ENCODE results near the gene PRKAB1. TPM values are rescaled to one million over a fixed set of nuclear protein-coding genes. Genes with fewer than 3 reads are reported as not detected.

The PRKAB1 gene
- total and polyA plus RNA-seq, 9 of the 15 experiments (the other 6 are each of a cell fraction or from before 2014, with no cell fraction given) = 32.6 to 94.2 (median 63.8) TPM

- TF ChIP-seq USF2 (CRISPR knock-in tag; IDR thresholded peaks at IDR 0.05) = no peak
Measured at GRCh38 chr12:119660076-119660475, 7.9 kb upstream of the PRKAB1 start (continued).

GRCh38 chr12:119661882-119662281 is 6.1 kb upstream of the PRKAB1 start:
- Histone ChIP-seq H4K20me1 (replicated peaks; ENCODE audit: control insufficient read depth, insufficient read depth, low read length) (no peaks in the 10 kb centered on the region), H3K36me3 (ENCODE audit: control insufficient read depth, insufficient read depth, low read length) (no peaks in the 10 kb centered on the region), H3K9ac (ENCODE audit: insufficient read depth in 1 of 2, low read depth in 2 of 2, low read length in 2 of 2) (no peak overlapping the region), H3K9me1 (ENCODE audit: control insufficient read depth, insufficient read depth, low read length) (no peaks in the 10 kb centered on the region), H2AFZ (ENCODE audit: low read depth, low read length) (0 out of 2 replicates have a peak overlapping the region, but pooled peaks have one; percentile 44), H3K4me2 (ENCODE audit: insufficient read depth, low read length) (no peak overlapping the region; the same call in 1 of the 2 replicates), H3K9me3 (replicated peaks; ENCODE audit: control insufficient read depth, insufficient read depth, low read depth, low read length) (no peaks in the 10 kb centered on the region), H3K27me3 (ENCODE audit: control insufficient read depth in 2 of 2, insufficient read depth in 2 of 2, low read length in 2 of 2) (no peaks in the 10 kb centered on the region), H3K27ac (ENCODE audit: extremely low read depth, low read depth, low read length) (no peak overlapping the region), H3K4me3 (no peak overlapping the region), H3K79me2 (ENCODE audit: control insufficient read depth, insufficient read depth, low read length) (no peaks in the 10 kb centered on the region), H3K4me1 (replicated peaks in 1 of 2; ENCODE audit: control insufficient read depth in 2 of 2, insufficient read depth in 2 of 2, low read length in 2 of 2) (peaks cover 10 to 50% of the 10 kb centered on the region in 2 experiments; a peak in 4 of 5 replicates)
- DNase-seq (ENCODE audit: extremely low read depth in 1 of 4, low spot score in 3 of 4) = peak in 1 of 4 experiments; percentile 34
- WGBS (ENCODE audit: insufficient coverage, low coverage, missing lambda C conversion rate) = 13% methylated on average over 4 of the region's 4 CpGs
- no peak for ATAC-seq
- in situ Hi-C loops (cut with MboI) (no loop called here), intact Hi-C loops (cut with micrococcal nuclease) (loop anchor here (10.0 kb wide), 1 partner anchor 243 kb away; no protein-coding TSS in a partner anchor)
- POLR2A ChIA-PET = interaction anchor here (0.9 to 1.1 kb wide), 2 partner anchors 10 to 19 kb away, joined by 3 to 5 read pairs; no protein-coding TSS in a partner anchor
- CTCF ChIA-PET (ENCODE audit: low intra/inter-chr PET ratio) = no interaction called here
- FAIRE-seq = no peak
- BruUV-seq (replicated peaks) = no TSS peak
- TF ChIP-seq TAL1 (IDR thresholded peaks at IDR 0.05) (peak; percentile 95), SMAD1 (IDR thresholded peaks at IDR 0.05; ENCODE audit: low read depth, low read length, partially characterized antibody) (no peak), BMI1 (IDR thresholded peaks at IDR 0.05; ENCODE audit: low read length) (no peak), MAFK (IDR thresholded peaks at IDR 0.05; ENCODE audit: low read length) (no peak), SMARCE1 (IDR thresholded peaks at IDR 0.05) (peak; percentile 70; the same call in 1 of the 2 replicates), ZNF280B (CRISPR knock-in tag; IDR thresholded peaks at IDR 0.05) (no peak), KLF13 (tag; IDR thresholded peaks at IDR 0.05; ENCODE audit: borderline replicate concordance, low read depth) (no peak), ZNF740 (CRISPR knock-in tag; IDR thresholded peaks at IDR 0.05) (no peak), ZNF740 (tag; IDR thresholded peaks at IDR 0.05) (no peak), POLR3G (IDR thresholded peaks at IDR 0.05; ENCODE audit: extremely low read depth, insufficient read length, insufficient replicate concordance) (no peak), CGGBP1 (CRISPR knock-in tag; IDR thresholded peaks at IDR 0.05) (no peak), ZBTB33 (CRISPR knock-in tag; IDR thresholded peaks at IDR 0.05) (no peak), MLLT1 (IDR thresholded peaks at IDR 0.05) (no peak)

Measured in K562 (cell line).